ENCODE data around the gene AXDND1.

Gene AXDND1

GRCh38 chr1:179322557-179322956 is 43.2 kb upstream of the AXDND1 start:
- no peak for TF ChIP-seq CEBPB (IDR thresholded peaks at IDR 0.05)
- no peak for TF ChIP-seq RAD21 (IDR thresholded peaks at IDR 0.05; ENCODE audit: low read depth)
- TF ChIP-seq TCF12 (IDR thresholded peaks at IDR 0.05; ENCODE audit: low read depth) = no peak
- TF ChIP-seq MAX (IDR thresholded peaks at IDR 0.05) = no peak
- TF ChIP-seq TEAD4 (IDR thresholded peaks at IDR 0.05) = no peak
- TF ChIP-seq EGR1 (IDR thresholded peaks at IDR 0.05) = no peak
- TF ChIP-seq CREB1 (IDR thresholded peaks at IDR 0.05; ENCODE audit: low read depth) = no peak
- TF ChIP-seq YY1 (IDR thresholded peaks at IDR 0.05; ENCODE audit: low read depth) = no peak
- no peak for TF ChIP-seq ZBTB7A (IDR thresholded peaks at IDR 0.05; ENCODE audit: low read depth)
- TF ChIP-seq EP300 (IDR thresholded peaks at IDR 0.05; ENCODE audit: borderline replicate concordance) = no peak

- no peak for TF ChIP-seq CREB1 (IDR thresholded peaks at IDR 0.05; ENCODE audit: low read depth)
- TF ChIP-seq TAF1 (IDR thresholded peaks at IDR 0.05; ENCODE audit: low read depth) = no peak
- TF ChIP-seq NFIC (IDR thresholded peaks at IDR 0.05) = no peak
- no peak for TF ChIP-seq REST (IDR thresholded peaks at IDR 0.05; ENCODE audit: low read depth)
- no peak for TF ChIP-seq CEBPB (IDR thresholded peaks at IDR 0.05)
- no peak for TF ChIP-seq EGR1 (IDR thresholded peaks at IDR 0.05)
- TF ChIP-seq MAX (IDR thresholded peaks at IDR 0.05) = no peak
- TF ChIP-seq USF1 (IDR thresholded peaks at IDR 0.05) = no peak
- TF ChIP-seq TEAD4 (IDR thresholded peaks at IDR 0.05) = no peak
- TF ChIP-seq ZBTB7A (IDR thresholded peaks at IDR 0.05; ENCODE audit: low read depth) = no peak
- no peak for TF ChIP-seq RAD21 (IDR thresholded peaks at IDR 0.05; ENCODE audit: low read depth)
- TF ChIP-seq FOXM1 (IDR thresholded peaks at IDR 0.05; ENCODE audit: borderline replicate concordance, low read depth) = no peak
- no peak for TF ChIP-seq YY1 (IDR thresholded peaks at IDR 0.05; ENCODE audit: low read depth)
- TF ChIP-seq TCF12 (IDR thresholded peaks at IDR 0.05; ENCODE audit: low read depth) = no peak
- TF ChIP-seq EP300 (IDR thresholded peaks at IDR 0.05; ENCODE audit: borderline replicate concordance) = no peak
Measured at GRCh38 chr1:179323436-179323835, 42.3 kb upstream of the AXDND1 start.

- 0 out of 2 replicates have a peak, but pooled peaks have one; percentile 9 for TF ChIP-seq CEBPB (IDR thresholded peaks at IDR 0.05)
- no peak for TF ChIP-seq FOXM1 (IDR thresholded peaks at IDR 0.05; ENCODE audit: borderline replicate concordance, low read depth)
Measured at GRCh38 chr1:179325836-179326235, 39.9 kb upstream of the AXDND1 start.

- TF ChIP-seq EGR1 (IDR thresholded peaks at IDR 0.05) (no peak), EP300 (IDR thresholded peaks at IDR 0.05; ENCODE audit: borderline replicate concordance) (no peak), TEAD4 (IDR thresholded peaks at IDR 0.05) (no peak), CEBPB (IDR thresholded peaks at IDR 0.05) (no peak), MAX (IDR thresholded peaks at IDR 0.05) (no peak), REST (IDR thresholded peaks at IDR 0.05; ENCODE audit: low read depth) (no peak), CREB1 (IDR thresholded peaks at IDR 0.05; ENCODE audit: low read depth) (no peak), ZBTB7A (IDR thresholded peaks at IDR 0.05; ENCODE audit: low read depth) (no peak), YY1 (IDR thresholded peaks at IDR 0.05; ENCODE audit: low read depth) (no peak), RAD21 (IDR thresholded peaks at IDR 0.05; ENCODE audit: low read depth) (no peak), TAF1 (IDR thresholded peaks at IDR 0.05; ENCODE audit: low read depth) (no peak), TCF12 (IDR thresholded peaks at IDR 0.05; ENCODE audit: low read depth) (no peak), FOXM1 (IDR thresholded peaks at IDR 0.05; ENCODE audit: borderline replicate concordance, low read depth) (no peak), NFIC (IDR thresholded peaks at IDR 0.05) (no peak), USF1 (IDR thresholded peaks at IDR 0.05) (no peak)
Measured at GRCh38 chr1:179326746-179327145, 39.0 kb upstream of the AXDND1 start.

GRCh38 chr1:179327196-179327595 is 38.6 kb upstream of the AXDND1 start:
- TF ChIP-seq MAX (IDR thresholded peaks at IDR 0.05) (no peak), REST (IDR thresholded peaks at IDR 0.05; ENCODE audit: low read depth) (no peak), YY1 (IDR thresholded peaks at IDR 0.05; ENCODE audit: low read depth) (no peak), EGR1 (IDR thresholded peaks at IDR 0.05) (no peak), RAD21 (IDR thresholded peaks at IDR 0.05; ENCODE audit: low read depth) (no peak)

Measured in Ishikawa (cell line).